ENCODE data around the gene SLC22A23.
"Not testable (repeated sequence)": the region's sequence is repeated elsewhere in the genome, so short reads cannot be mapped to it uniquely, and the experiment has no call there.

SLC22A23 gene

DNA sequence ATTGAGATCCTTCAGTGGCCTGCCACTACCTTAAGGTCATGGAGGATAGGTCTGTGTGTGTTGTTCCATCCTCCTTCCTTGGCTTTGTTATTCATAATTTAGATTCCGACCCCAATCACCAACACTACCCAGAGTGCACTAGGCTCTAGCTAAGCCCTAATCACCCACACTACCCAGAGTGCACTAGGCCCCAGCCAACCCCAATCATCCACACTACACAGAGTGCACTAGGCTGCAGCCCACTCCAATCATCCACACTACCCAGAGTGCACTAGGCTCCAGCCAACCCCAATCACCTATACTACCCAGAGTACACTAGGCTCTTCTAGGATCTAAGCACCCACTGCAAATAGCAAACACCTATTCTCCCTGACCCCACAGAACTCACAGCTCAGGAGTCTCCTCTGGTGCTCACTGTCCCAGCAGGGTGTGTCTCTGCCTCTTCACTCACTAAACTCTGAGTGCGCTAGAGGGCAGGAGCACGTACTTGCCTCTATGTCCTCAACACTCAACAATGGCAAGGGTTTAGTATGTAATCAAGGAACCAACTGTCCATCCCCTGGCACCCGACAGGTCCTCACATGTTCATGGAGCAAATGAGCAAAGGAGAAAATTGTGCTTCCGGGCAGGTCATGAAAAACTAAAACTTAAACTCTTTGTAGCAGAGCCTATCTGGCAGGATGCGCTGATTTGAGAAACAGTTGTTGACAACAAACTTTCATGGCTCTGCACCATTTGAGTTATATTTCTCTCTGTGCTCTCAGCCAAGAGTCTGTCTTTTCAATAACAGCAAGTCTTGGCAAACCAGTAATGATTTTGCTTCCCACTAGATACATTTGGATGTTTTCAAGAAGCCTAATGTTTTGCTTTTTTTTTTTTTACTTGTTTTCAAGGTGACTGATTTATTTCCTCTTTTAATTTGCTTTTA, 54.3 kb downstream of the SLC22A23 start:
- DNase-seq = no peak

DNA sequence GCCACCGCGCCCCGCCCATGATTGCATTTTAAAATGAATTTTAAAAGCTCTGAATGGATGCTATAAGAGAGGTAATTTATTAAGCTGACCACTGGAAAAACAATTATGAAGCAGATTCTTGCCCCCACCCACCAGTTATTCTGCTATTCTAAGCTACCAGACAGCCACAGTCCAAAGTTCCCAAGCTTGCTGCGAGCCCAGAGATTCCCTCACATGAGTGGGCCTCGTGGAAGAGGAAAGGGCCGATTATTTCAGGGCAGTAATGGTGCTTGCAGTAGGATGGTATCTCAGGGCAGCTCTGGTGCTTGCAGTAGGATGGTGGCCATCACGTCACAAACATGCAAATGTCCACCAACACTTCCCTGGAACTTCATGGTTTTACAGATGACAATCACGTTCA, 56.7 kb downstream of the SLC22A23 start:
- no peak for DNase-seq

DNA sequence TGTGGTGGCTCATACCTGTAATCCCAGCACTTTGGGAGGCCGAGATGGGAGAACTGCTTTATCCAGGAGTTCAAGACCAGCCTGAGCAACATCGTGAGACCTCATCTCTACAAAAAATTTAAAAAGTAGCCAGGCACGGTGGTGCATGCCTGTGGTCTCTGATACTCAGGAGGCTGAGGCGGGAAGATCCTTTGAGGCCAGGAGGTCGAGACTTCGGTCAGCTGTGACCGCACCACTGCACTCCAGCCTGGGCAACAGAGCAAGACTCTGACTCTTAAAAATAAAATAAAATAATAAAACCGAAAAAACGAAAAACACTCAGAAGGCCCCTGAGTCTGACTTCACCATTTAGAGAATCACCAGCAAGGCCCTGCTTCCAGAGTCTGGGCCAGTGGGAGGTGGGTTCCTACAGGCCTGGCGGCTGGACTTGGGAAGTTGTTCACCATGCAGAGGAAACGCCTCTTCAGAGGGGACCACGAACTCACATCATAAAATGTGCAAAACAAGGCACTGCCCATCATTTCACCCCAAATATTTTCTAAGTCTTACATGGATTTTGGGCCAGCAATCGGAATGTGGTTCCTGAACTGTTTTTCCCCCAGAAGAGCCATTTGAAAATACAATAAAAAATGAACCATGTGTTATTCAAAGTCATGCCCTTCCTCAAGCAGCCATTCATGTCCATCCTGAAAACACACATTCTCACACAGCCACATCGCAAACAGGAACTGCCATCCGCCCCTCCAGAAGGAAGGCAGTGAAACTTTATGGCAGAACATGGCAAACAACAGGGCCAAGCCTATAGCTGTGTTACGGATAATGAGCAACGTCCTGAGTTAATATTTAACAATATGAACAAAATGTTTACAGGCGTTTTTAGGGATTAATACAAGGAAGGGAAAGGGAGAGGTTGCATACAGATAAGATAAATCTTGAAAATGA, 57.8 kb downstream of the SLC22A23 start:
- no peak for DNase-seq

DNA sequence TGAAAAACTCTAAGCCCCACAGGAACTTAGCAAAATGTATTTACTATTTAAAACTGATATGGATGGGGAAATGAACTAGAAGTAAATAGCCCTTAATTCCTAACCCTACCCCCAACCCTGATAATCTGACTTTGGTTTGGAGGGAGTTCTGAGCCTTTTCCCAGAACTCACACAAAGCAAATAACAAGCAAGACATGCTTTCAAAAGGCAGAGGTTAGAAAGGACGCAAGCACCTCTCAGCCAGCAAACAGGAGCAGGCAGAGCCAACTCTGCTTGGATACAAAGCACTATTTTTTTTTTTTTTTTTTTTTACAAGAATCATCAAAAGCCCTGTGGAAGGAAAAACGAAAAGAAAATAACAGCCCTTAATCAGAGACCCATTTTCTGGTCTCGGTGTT, 58.7 kb downstream of the SLC22A23 start:
- no peak for DNase-seq

DNA sequence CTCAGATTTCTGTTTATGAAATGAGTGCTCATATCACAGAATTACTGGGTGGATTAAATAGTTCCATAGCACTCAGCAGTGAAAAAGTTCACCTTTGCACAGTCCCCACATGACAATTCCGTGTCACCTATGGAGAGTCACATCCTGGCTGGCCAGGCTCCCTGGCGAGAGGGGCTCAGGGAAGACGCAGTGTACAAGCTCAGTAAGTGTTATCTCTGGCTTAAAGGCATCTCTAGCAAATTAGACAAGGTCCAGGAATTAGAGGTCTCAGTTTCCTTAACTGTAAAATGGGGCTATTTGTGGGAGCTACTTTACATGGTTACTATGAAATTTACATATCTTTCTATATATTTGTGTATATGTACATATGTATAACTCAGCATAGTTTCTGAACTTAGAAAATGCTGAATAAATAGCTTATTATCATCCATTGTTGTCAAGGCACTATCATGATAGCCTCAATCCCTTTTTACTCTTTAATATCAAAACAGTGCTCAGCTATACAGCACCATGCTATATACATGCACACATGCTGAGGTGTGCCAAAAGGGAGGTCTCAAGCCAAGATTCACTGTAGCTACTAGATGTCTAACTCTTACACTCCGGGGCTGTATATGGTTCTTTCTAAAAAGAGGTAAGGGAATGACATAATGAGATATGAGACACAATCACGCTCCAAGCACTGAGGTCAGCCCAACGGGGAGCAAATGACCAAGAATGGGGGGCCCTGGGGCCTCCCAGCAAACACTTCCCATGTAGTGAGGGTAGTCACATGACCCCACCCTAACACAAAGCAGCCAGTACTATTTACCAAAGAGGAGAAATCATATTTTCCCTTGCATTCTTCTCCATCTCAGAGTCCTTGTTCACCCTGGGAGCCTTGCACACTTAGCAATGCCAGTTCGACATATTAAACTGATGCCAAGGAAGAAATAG, 59.4 kb downstream of the SLC22A23 start:
- DNase-seq = no peak

DNA sequence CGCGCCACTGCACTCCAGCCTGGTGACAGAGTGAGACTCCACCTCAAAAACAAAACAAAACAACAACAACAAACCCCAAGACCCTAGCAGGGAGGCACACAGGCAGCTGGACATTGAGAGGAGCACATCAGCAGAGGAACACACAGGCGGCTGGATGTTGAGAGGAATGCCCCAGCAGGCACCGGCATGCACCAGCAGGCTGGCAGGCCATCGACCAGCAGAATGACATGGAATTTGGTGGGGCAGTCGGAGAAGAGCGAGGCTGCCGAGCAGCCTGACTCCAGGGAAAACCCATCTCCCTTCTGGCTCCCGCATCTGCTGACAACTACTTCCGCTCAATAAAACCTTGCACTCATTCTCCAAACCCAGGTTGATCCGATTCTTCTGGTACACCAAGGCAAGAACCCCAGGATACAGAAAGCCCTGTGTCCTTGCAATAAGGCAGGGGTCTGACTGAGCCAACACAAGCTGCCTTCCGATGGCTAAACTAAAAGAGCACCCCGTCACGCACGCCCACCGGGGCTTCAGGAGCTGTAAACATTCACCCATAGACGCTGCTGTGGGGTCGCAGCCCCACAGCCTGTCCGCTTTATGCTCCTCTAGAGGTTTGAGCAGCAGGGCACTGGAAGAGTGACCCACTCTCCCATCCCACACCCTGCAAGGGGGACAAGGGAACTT, 60.2 kb downstream of the SLC22A23 start:
- DNase-seq = no peak

DNA sequence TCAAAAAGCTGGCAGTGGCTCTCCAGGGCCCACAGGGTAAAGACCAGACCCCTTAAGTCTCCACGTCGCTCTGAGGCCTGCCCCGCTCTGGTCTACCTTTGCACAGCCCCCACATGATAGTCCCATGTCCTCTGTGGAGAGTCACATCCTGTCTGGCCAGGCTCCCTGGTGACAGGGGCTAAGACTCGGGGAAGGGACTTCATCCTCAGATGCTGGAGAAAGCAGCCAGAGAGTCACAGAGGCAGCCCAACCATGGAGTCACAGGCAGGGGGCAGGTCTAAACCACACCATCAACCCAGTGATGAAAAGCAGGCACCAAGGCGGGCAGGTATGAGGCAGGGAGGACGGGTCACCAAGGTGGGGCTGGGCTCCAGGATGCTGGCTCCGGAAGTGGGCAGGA, 62.2 kb downstream of the SLC22A23 start:
- no peak for DNase-seq

DNA sequence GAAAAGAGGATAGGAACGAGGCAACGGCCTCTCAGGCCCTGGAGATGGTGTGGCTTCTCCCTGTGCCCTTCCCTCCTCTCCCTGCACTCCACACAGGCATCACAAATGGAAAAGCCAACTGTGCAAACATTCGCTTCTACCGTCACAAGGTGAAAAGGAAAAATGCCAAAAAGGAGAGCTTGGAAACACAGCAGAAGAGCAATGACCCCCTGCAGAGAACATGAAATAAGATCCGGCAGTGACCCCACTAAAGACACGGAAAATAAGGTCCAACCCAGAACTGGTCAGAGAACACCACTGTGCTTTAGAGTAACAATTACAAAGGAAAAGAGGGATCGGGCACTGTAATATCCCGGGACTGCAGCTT, 63.0 kb downstream of the SLC22A23 start:
- DNase-seq = no peak

DNA sequence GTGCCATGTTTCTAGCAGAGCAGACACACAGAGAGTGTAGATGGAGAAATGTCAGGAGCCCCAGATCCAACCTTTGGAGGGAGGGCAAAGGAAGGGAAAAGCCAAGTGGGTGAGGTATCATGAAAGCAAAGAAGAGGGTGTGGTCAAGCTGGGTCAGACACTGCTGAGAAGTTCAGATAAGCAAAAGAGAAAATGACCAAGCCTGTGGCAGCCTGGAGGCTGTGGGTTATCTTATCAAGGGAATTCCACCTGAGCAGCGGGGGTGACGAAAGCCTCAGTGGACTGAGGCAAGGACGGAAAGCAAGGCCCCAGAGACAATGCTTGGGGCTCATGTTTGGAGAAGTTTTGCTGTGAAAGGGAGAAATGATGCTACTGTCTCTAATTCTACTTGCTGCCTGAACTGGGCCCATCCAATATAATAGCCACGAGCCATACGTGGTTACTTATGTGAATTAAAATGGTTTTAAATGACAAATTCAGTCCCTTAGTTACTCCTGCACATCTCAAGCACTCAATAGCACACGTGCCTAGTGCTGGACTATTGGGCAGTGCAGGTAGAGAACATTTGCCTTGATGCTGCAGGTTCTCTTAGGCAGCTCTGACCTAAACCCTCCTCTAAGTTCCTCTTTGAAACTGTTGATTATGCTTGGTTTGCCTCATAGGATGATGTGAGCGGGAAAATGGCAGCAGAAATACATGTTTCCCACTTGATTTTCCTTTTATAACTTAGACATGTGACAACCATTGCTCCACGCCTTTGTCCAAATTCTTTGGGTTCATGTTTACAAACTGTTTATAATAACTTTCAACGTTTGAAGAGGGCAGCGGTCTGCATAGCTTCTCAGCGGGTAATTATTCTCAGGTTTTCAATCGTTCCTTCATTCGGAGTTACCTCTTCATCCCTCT, 63.7 kb downstream of the SLC22A23 start:
- DNase-seq = no peak

DNA sequence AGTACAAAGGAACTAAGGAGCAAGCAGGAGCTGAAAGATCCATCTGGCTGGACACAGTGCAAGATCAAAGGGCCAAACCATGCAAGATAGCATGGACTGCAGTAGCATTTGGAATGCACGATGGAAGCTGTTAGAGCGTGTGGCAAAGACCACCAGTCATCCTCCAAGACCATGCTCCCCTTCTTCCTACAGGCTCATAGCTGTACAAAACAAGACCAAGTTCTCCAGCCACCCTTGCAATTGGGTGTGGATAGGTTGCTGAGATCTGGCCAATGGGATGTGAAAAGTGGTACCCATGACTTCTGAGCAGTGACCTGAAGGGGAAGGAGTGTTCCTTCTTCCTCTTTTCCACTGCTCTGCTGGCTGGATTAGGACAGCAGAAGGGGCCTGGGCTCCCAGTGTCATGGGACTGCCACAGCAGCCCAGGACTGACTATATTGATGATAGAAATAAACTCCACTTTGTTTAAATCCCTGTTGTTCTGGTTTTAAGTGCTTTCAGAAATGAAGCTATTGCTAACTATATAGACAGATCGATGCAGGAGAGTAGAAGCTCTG, 64.9 kb downstream of the SLC22A23 start:
- DNase-seq = no peak

DNA sequence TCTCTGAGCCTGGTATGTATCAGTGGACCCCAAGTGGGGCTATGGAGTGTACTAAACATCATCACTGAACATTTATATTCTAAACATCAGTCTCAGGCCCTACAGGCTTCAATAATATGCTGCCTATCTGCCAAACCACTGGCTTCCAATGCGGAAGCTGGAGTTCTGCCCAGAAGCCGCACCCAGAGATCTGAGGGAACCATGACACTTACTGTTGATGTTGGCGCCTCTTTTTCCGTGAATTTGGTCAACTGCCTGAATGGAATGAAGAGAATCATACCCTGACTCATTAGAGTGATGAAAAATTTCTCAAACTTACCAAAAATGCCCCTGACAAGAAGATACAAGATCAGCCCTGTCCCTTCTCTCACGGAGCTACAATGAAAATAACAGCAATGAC, 66.2 kb downstream of the SLC22A23 start:
- no peak for DNase-seq

DNA sequence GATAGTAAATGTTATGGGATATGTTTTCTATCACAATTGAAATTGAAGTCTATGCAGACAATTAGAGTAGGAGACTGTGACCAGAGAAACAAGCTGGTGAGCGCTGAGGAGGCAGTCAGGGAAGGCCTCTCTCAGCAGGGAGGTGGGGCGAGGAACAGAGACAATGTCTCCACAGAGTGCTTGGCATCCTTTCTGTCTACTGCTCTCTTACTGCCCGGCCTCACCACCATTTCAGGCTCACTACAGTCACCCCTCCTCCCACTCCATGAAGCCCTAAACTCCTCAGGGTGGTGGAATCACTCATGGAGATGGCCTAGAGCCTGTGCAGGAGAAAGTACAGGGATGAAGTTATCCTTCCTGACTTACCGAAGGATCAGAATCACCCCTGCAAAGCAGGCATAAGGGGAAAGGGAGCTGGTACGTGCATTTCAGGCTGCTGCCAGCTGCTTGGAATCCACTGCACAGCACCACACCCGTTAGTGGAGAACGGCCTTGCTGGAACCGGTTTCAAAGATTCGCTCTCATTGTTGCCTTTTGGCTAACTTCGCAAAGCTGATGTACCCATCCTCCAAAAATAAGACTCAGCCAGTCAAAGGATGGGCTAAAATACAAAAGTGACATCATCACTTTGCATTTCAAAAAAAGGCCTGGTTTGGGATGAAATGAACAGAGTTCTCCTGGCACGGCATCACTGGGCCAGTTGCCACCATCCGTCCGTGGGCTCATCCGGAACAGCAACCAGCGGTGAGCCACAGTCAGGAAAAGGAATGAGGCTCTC, 67.3 kb downstream of the SLC22A23 start:
- no peak for DNase-seq

DNA sequence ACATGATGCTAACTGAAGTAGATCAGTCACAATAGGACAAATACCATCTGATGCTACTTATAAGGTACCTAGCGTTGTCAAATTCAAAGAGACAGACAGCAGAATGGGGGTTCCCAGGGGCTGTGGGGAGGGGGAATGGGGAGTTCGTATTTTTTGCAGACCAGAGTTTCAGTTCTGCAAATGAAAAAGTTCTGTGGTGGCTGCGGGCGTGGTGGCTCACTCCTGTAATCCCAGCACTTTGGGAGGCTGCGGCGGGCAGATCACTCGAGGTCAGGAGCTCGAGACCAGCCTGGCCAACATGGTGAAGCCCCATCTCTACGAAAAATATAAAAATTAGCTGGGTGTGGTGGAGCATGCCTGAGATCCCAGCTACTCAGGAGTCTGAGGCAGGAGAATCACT, 68.1 kb downstream of the SLC22A23 start:
- DNase-seq = no peak

DNA sequence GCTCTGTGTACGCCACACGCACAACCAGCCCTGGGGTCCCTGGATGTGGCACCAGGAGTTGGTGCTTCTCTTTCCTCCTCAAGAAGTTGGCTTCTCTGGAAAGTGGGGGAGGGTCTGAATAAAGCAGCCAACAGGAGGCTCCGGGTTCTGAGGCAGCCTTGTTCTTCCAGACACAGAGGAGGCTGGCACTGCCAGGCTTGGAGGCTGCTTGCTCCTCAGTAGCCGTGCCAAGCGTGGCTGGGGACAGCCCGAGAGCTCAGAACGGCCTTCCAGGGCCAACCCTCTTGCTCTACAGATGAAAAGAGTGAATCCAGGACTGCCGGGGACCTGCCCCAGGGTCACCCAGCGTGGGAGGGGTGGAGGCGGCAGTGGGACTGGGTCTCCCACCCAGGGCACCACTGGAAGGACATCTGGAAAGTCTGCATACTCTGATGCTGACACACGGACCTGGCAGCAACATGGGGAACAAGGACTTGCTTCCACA, 70.4 kb downstream of the SLC22A23 start:
- DNase-seq = no peak

DNA sequence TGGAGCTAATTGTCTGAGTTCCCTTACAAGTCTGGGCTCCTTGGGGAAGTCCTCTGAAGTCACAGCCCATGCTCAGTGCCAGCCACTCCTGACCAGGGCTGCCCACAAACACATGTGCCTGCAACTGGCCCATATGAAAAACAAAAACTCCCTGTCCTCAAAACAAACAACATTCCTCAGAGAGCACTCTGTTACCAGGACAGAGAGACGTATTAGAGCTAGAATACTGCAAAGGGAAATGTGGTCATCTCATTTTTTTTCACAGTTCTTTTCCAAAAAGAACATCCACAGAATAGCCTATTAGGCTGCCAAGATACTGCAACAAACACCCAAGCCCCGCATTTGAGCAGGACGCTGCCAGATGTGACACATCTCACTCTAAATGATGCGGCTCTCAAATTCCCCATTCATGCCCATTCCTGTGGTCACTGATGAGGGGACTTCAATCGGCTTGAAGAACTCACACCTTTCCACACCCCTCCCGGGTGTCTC, 71.1 kb downstream of the SLC22A23 start:
- DNase-seq = no peak

DNA sequence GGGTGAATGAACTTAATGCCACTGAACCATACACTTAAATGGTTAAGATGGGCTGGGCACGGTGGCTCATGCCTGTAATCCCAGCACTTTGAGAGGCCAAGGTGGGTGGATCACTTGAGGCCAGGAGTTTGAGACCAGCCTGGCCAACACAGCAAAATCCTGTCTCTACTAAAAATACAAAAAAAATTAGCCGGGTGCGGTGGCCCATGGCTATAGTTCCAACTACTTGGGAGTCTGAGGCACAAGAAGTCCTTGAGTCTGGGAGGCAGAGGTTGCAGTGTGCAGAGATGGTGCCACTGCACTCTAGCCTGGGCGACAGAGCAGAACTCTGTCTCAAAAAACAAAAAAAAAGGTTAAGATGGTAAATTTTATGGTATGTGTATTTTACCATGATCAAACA, 71.7 kb downstream of the SLC22A23 start:
- DNase-seq = not testable (repeated sequence)

DNA sequence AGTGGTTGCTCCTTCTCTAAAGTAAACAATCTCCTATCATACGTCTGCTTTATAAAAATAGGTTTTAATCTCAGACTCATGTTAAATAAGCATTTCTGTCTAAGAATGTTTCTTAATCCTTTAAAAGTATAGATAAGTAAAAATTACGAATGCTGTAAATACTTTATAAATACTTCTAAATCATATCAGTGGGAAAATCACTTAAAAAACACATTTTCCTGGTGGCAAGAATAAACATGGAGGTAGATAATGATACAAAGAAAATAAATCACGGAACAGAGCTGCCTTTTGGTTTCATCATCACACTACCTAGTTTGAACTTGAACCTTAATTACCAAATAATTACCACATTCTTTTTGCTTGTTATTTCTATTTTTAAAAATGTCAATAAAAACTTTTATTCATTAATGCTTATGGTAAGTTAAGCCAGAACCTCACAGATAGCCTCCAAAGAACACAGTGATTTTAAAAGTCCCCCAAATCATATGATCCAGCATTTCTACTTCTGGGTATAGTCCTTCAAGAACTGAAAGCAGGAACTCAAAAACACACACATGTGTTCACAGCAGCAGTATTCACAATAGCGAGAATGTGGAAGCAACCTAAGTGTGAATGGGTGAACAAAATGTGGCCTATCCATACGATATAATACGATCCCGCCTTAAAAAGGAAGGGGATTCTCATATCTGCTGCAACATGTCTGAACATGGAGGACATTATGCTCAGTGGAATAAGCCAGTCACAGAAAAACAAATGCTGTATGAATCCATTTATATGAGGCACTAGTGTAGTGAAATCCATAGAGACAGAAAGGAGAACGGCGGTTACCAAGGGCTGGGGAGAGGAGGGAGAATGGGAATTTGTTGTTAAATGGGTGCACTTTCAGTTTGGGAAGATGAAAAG, 72.4 kb downstream of the SLC22A23 start:
- no peak for DNase-seq

DNA sequence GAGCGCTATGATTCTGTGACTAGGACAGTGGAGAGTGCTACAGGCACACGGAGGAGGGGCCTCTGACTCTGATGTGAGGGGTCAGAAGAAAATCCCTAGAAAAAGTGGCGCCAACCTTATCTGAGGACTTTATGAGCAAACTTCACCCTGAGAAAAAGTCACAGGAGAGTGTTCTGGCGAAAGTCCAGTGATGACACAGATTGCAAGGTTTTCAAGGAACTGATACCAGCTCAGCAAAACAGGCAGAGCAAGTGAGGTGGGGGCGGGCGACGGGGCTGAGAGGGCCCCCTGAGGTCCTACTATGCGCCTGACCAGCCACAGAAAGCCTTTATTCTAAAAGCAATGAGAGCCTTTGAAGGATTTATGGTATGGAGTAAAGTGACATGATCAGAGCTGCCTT, 73.3 kb downstream of the SLC22A23 start:
- DNase-seq = no peak
